ENCODE results near the gene ZNF397. TPM values are rescaled to one million over a fixed set of nuclear protein-coding genes. Genes with fewer than 3 reads are reported as not detected.

Gene ZNF397
- total and polyA plus RNA-seq, 2 of the 13 experiments (the other 11 are each of a cell fraction or from before 2014, with no cell fraction given), result 4.7 to 9.4 TPM

- peaks cover 7% of the 10 kb centered on the region; the same call in 1 of the 2 replicates for H3K4me1 ChIP-seq (ENCODE audit: insufficient read depth, low read length)
- H3K27ac ChIP-seq (ENCODE audit: extremely low read length, insufficient read depth, low read length), result no peak overlapping the region
- no peaks in the 10 kb centered on the region for H4K20me1 ChIP-seq (ENCODE audit: insufficient read depth, low read length)
- ATAC-seq (no peak), FAIRE-seq (no peak), DNase-seq (ENCODE audit: low spot score) (no peak)
- no peak overlapping the region for H3K9ac ChIP-seq (ENCODE audit: insufficient read depth, low read depth, low read length)
- no peak overlapping the region for H2AFZ ChIP-seq (ENCODE audit: low read length)
- WGBS (ENCODE audit: low lambda C conversion rate), result 98% methylated on average over 6 of the region's 6 CpGs
- intact Hi-C loops (cut with micrococcal nuclease; ENCODE audit: unreplicated experiment), result no loop called here
- CTCF ChIA-PET (ENCODE audit: low intra/inter-chr PET ratio, low total read pairs), result no interaction called here
- no peak overlapping the region for H3K4me3 ChIP-seq (replicated peaks in 1 of 3; ENCODE audit: insufficient read depth in 1 of 3, low read depth in 2 of 3, low read length in 3 of 3)
- BruUV-seq (replicated peaks), result no TSS peak
- H3K27me3 ChIP-seq (ENCODE audit: control insufficient read depth in 1 of 2, insufficient read depth in 2 of 2, low read length in 2 of 2), result no peaks in the 10 kb centered on the region
- peaks cover 10% of the 10 kb centered on the region for H3K9me3 ChIP-seq (ENCODE audit: low read length)
- peaks cover 0 to 25% of the 10 kb centered on the region in 2 experiments; a peak in 3 of 5 replicates for H3K36me3 ChIP-seq (replicated peaks in 1 of 2; ENCODE audit: control insufficient read depth in 1 of 2, insufficient read depth in 2 of 2, low read length in 2 of 2)
- in situ Hi-C loops (cut with HindIII; ENCODE audit: extremely low pct_ligation_motif_present, low pct_unique_long_range_greater_than_20kb), result no loop called here
- POLR2A ChIA-PET, result no interaction called here
- peak; percentile 60; the same call in 1 of the 2 replicates for TF ChIP-seq ZNF121 (CRISPR knock-in tag; IDR thresholded peaks at IDR 0.05)
- TF ChIP-seq STAT6 (CRISPR knock-in tag; IDR thresholded peaks at IDR 0.05; ENCODE audit: borderline replicate concordance), result no peak
- no peak overlapping the region for H3K4me2 ChIP-seq (ENCODE audit: low read depth, low read length)
- no peaks in the 10 kb centered on the region for H3K79me2 ChIP-seq (ENCODE audit: insufficient read depth, low read length)
Observed at GRCh38 chr18:35248429-35248828, 7.6 kb downstream of the ZNF397 start.

GRCh38 chr18:35252466-35252865 is 11.6 kb downstream of the ZNF397 start:
- DNase-seq (ENCODE audit: low spot score), result no peak
- in situ Hi-C loops (cut with HindIII; ENCODE audit: extremely low pct_ligation_motif_present, low pct_unique_long_range_greater_than_20kb) (no loop called here), intact Hi-C loops (cut with micrococcal nuclease; ENCODE audit: unreplicated experiment) (no loop called here)
- H3K4me1 ChIP-seq (ENCODE audit: insufficient read depth, low read length), result peaks cover 7% of the 10 kb centered on the region; the same call in 1 of the 2 replicates
- CTCF ChIA-PET (ENCODE audit: low intra/inter-chr PET ratio, low total read pairs), result no interaction called here
- TF ChIP-seq EED (CRISPR knock-in tag; IDR thresholded peaks at IDR 0.05), result no peak
- no peaks in the 10 kb centered on the region for H4K20me1 ChIP-seq (ENCODE audit: insufficient read depth, low read length)
- BruUV-seq (replicated peaks), result no TSS peak
- H3K4me2 ChIP-seq (ENCODE audit: low read depth, low read length), result no peak overlapping the region
- ATAC-seq, result no peak
- FAIRE-seq, result no peak
- no peak overlapping the region for H3K4me3 ChIP-seq (replicated peaks in 1 of 3; ENCODE audit: insufficient read depth in 1 of 3, low read depth in 2 of 3, low read length in 3 of 3)
- no peaks in the 10 kb centered on the region for H3K79me2 ChIP-seq (ENCODE audit: insufficient read depth, low read length)
- POLR2A ChIA-PET, result interaction anchor here (1.7 kb wide), 1 partner anchor 12 kb away, joined by 4 read pairs; the partner anchor contains the start of gene ZNF397
- WGBS (ENCODE audit: low lambda C conversion rate), result 96% methylated on average over 1 of the region's 1 CpG
- peaks cover 0 to 18% of the 10 kb centered on the region in 2 experiments; a peak in 1 of 5 replicates for H3K36me3 ChIP-seq (replicated peaks in 1 of 2; ENCODE audit: control insufficient read depth in 1 of 2, insufficient read depth in 2 of 2, low read length in 2 of 2)
- H3K27ac ChIP-seq (ENCODE audit: extremely low read length, insufficient read depth, low read length), result no peak overlapping the region
- no peaks in the 10 kb centered on the region; a peak in 1 of 5 replicates for H3K27me3 ChIP-seq (ENCODE audit: control insufficient read depth in 1 of 2, insufficient read depth in 2 of 2, low read length in 2 of 2)
- H3K9me3 ChIP-seq (ENCODE audit: low read length), result peaks cover 21% of the 10 kb centered on the region
- H3K9ac ChIP-seq (ENCODE audit: insufficient read depth, low read depth, low read length), result no peak overlapping the region
- no peak overlapping the region for H2AFZ ChIP-seq (ENCODE audit: low read length)

All from HepG2 (cell line).